HG02798 (cell line): ENCODE data around the gene YARS1.
A peak's percentile ranks its signal among the peaks of the same experiment; 100 is the strongest.

Source experiments
- ATAC-seq: cut with Tn5 transposase; IDR thresholded peaks from one replicate; pipeline ENCODE4 v1.9.1; 2021; ENCODE audit warnings: mild to moderate bottlenecking; ENCODE audit not compliant: unreplicated experiment, poor library complexity

The YARS1 gene

GRCh38 chr1:32817159-32817814 lies at the start of gene YARS1, which contains the start of gene S100PBP:
YARS1 (minus strand) TSS chr1:32817358; CDS start chr1:32817244, 114 bp downstream.
S100PBP (plus strand) TSS chr1:32817653; CDS start chr1:32826100, 8,447 bp downstream.
- peak; percentile 88 for ATAC-seq

GRCh38 chr1:32865639-32866405 lies 48.7 kb upstream of the YARS1 start:
- ATAC-seq: no peak

- ATAC-seq: no peak
Measured at GRCh38 chr1:32864375-32865019, 47.3 kb upstream of the YARS1 start.

- ATAC-seq: no peak
Measured at GRCh38 chr1:32863881-32864245, 46.7 kb upstream of the YARS1 start.

GRCh38 chr1:32863218-32863880 lies 46.2 kb upstream of the YARS1 start:
- no peak for ATAC-seq

GRCh38 chr1:32861904-32862695 lies 44.9 kb upstream of the YARS1 start:
- no peak for ATAC-seq

GRCh38 chr1:32860566-32860965 lies 43.4 kb upstream of the YARS1 start:
- ATAC-seq: no peak

- no peak for ATAC-seq
Measured at GRCh38 chr1:32859915-32860314, 42.8 kb upstream of the YARS1 start.

- no peak for ATAC-seq
Measured at GRCh38 chr1:32858791-32859190, 41.6 kb upstream of the YARS1 start.

- ATAC-seq: no peak
Measured at GRCh38 chr1:32858136-32858535, 41.0 kb upstream of the YARS1 start.

GRCh38 chr1:32855861-32856617 lies 38.9 kb upstream of the YARS1 start:
- no peak for ATAC-seq

GRCh38 chr1:32848354-32849063 lies 31.4 kb upstream of the YARS1 start:
- no peak for ATAC-seq

- no peak for ATAC-seq
Measured at GRCh38 chr1:32831878-32832277, 14.7 kb upstream of the YARS1 start.

GRCh38 chr1:32830092-32830852 lies 13.1 kb upstream of the YARS1 start:
- ATAC-seq: no peak

GRCh38 chr1:32828341-32828740 lies 11.2 kb upstream of the YARS1 start:
- no peak for ATAC-seq

- ATAC-seq: no peak
Measured at GRCh38 chr1:32825181-32825580, 8.0 kb upstream of the YARS1 start.

- peak; percentile 38 for ATAC-seq
Measured at GRCh38 chr1:32818804-32819541, 1.8 kb upstream of the YARS1 start.
